ENCODE data around the gene METTL15.

METTL15 gene

GRCh38 chr11:28231475-28231874, 123.3 kb downstream of the METTL15 start:
- TF ChIP-seq POLR2A (IDR thresholded peaks at IDR 0.05; ENCODE audit: extremely low read depth, insufficient read length) (no peak), CTCF (IDR thresholded peaks at IDR 0.05; ENCODE audit: low read depth, low read length) (no peak), MAX (IDR thresholded peaks at IDR 0.05; ENCODE audit: low read depth, low read length) (no peak), MYC (IDR thresholded peaks at IDR 0.05; ENCODE audit: low read depth, low read length) (no peak)
- DNase-seq (ENCODE audit: low read depth), result no peak
- no peak overlapping the region for H3K4me3 ChIP-seq (ENCODE audit: low read depth, low read length)

GRCh38 chr11:28232649-28233048, 124.5 kb downstream of the METTL15 start:
- no peak for DNase-seq (ENCODE audit: low read depth)
- H3K4me3 ChIP-seq (ENCODE audit: low read depth, low read length), result no peak overlapping the region
- TF ChIP-seq POLR2A (IDR thresholded peaks at IDR 0.05; ENCODE audit: extremely low read depth, insufficient read length), result no peak
- TF ChIP-seq MYC (IDR thresholded peaks at IDR 0.05; ENCODE audit: low read depth, low read length), result no peak
- TF ChIP-seq MAX (IDR thresholded peaks at IDR 0.05; ENCODE audit: low read depth, low read length), result no peak
- TF ChIP-seq CTCF (IDR thresholded peaks at IDR 0.05; ENCODE audit: low read depth, low read length), result no peak

- TF ChIP-seq MYC (IDR thresholded peaks at IDR 0.05; ENCODE audit: low read depth, low read length), result no peak
- no peak for TF ChIP-seq CTCF (IDR thresholded peaks at IDR 0.05; ENCODE audit: low read depth, low read length)
- no peak for TF ChIP-seq POLR2A (IDR thresholded peaks at IDR 0.05; ENCODE audit: extremely low read depth, insufficient read length)
- TF ChIP-seq MAX (IDR thresholded peaks at IDR 0.05; ENCODE audit: low read depth, low read length), result no peak
- no peak overlapping the region for H3K4me3 ChIP-seq (ENCODE audit: low read depth, low read length)
- no peak for DNase-seq (ENCODE audit: low read depth)
Measured at GRCh38 chr11:28241760-28242159, 133.6 kb downstream of the METTL15 start.

- TF ChIP-seq MYC (IDR thresholded peaks at IDR 0.05; ENCODE audit: low read depth, low read length) (no peak), MAX (IDR thresholded peaks at IDR 0.05; ENCODE audit: low read depth, low read length) (no peak), CTCF (IDR thresholded peaks at IDR 0.05; ENCODE audit: low read depth, low read length) (no peak), POLR2A (IDR thresholded peaks at IDR 0.05; ENCODE audit: extremely low read depth, insufficient read length) (no peak)
- no peak overlapping the region for H3K4me3 ChIP-seq (ENCODE audit: low read depth, low read length)
- DNase-seq (ENCODE audit: low read depth), result no peak
Measured at GRCh38 chr11:28242596-28242995, 134.4 kb downstream of the METTL15 start.

- TF ChIP-seq MYC (IDR thresholded peaks at IDR 0.05; ENCODE audit: low read depth, low read length) (no peak), MAX (IDR thresholded peaks at IDR 0.05; ENCODE audit: low read depth, low read length) (no peak), POLR2A (IDR thresholded peaks at IDR 0.05; ENCODE audit: extremely low read depth, insufficient read length) (no peak)
- no peak overlapping the region for H3K4me3 ChIP-seq (ENCODE audit: low read depth, low read length)
- DNase-seq (ENCODE audit: low read depth), result no peak
Measured at GRCh38 chr11:28243061-28243460, 134.9 kb downstream of the METTL15 start.

GRCh38 chr11:28243581-28243980, 135.4 kb downstream of the METTL15 start:
- DNase-seq (ENCODE audit: low read depth), result no peak
- H3K4me3 ChIP-seq (ENCODE audit: low read depth, low read length), result no peak overlapping the region

More at GRCh38 chr11:28243581-28243980, 135.4 kb downstream of the METTL15 start:
- TF ChIP-seq POLR2A (IDR thresholded peaks at IDR 0.05; ENCODE audit: extremely low read depth, insufficient read length) (no peak), MYC (IDR thresholded peaks at IDR 0.05; ENCODE audit: low read depth, low read length) (no peak), MAX (IDR thresholded peaks at IDR 0.05; ENCODE audit: low read depth, low read length) (no peak), CTCF (IDR thresholded peaks at IDR 0.05; ENCODE audit: low read depth, low read length) (no peak)
